Muscle of arm (tissue), 14 donors: Measurements from ENCODE around the gene ARHGAP21. TPM values are rescaled to one million over a fixed set of nuclear protein-coding genes. Genes with fewer than 3 reads are reported as not detected.
"Not testable (repeated sequence)": the region's sequence is repeated elsewhere in the genome, so short reads cannot be mapped to it uniquely, and the experiment has no call there.

Experiments
- DNase-seq: peaks from one replicate; pipeline ENCODE4 v3.0.0-alpha.2; 2013
- long read RNA-seq, 11 donors: transcript quantifications; one replicate each; lab custom pipeline, GENCODE V29; 2026
- polyA plus RNA-seq, 12 donors: library from polyadenylated mRNA; unstranded; fragments of 120-200 nt; gene quantifications; one replicate each; pipeline ENCODE4 v1.2.1, GENCODE V29; 2013; ENCODE audit not compliant: insufficient read length in 12 of 12

The ARHGAP21 gene
- polyA plus RNA-seq: 100 to 1,000 TPM in 1 of 12 donors, 10 to 100 TPM in 10, not detected in 1; 49.2 to 127 (median 77.3) TPM
- long read RNA-seq, donor 1, transcript ARHGAP21-212 (2 exons, 959 nt): major isoform, 5 of 14 reads
- long read RNA-seq, donor 1, partial matches to known transcripts: 8 of 14 reads
- long read RNA-seq, donor 1, other reads (novel, unspliced or antisense): 0 of 14 reads
- long read RNA-seq, donor 2, full-length matches to known transcripts: 2 of 2 reads
- long read RNA-seq, donor 2, partial matches to known transcripts: 0 of 2 reads
- long read RNA-seq, donor 2, other reads (novel, unspliced or antisense): 0 of 2 reads
- long read RNA-seq, donor 3, full-length matches to known transcripts: 1 of 1 reads
- long read RNA-seq, donor 3, partial matches to known transcripts: 0 of 1 reads
- long read RNA-seq, donor 3, other reads (novel, unspliced or antisense): 0 of 1 reads
- long read RNA-seq, donor 4, partial matches to known transcripts: 5 of 6 reads
- long read RNA-seq, donor 4, other reads (novel, unspliced or antisense): 0 of 6 reads
- long read RNA-seq, donor 5: 0 reads
- long read RNA-seq, donor 6: 0 reads
- long read RNA-seq, donor 7, full-length matches to known transcripts: 2 of 2 reads
- long read RNA-seq, donor 7, partial matches to known transcripts: 0 of 2 reads
- long read RNA-seq, donor 7, other reads (novel, unspliced or antisense): 0 of 2 reads
- long read RNA-seq, donor 8: 0 reads
- long read RNA-seq, donor 9, partial matches to known transcripts: 0 of 2 reads
- long read RNA-seq, donor 9, other reads (novel, unspliced or antisense): 0 of 2 reads
- long read RNA-seq, donor 10, full-length matches to known transcripts: 5 of 11 reads
- long read RNA-seq, donor 10, partial matches to known transcripts: 6 of 11 reads
- long read RNA-seq, donor 10, other reads (novel, unspliced or antisense): 0 of 11 reads
- long read RNA-seq, donor 11, partial matches to known transcripts: 0 of 2 reads
- long read RNA-seq, donor 11, other reads (novel, unspliced or antisense): 0 of 2 reads

DNA sequence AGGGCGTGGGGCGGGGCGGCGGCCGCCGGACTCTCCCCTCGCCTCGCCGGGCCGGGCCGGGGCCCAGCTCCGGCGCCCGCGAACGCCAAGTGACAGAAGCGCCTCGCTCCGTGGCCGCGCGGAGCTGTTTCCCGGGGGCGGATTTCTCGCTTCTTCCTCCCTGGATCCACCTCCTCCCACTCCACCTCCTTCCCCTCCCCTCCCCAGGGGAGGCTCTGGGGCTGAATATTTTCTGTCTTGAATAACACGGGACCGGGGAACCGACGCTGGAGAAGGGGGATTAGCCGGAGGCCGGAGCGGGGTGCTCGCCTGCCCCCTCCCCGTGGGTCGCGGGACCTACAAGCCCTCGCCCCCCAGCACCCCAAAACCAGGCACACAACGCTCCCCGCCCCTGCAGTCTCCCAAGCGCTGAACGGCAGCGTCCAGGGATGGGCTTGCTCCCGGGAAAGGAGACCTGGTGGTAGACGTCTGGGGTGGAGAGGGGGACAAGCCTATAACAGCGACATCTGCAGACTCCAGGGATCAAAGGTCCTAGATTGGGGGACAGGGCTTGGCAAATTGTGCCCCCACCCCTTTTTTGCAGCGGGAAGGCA, at the start of gene ARHGAP21:
Gene ARHGAP21, minus strand, starts transcription at position 100 of the 593 bp plus-strand sequence. CDS start 1,988 bp downstream, outside the sequence.
- peak; percentile 90 for DNase-seq

- peak; percentile 61 for DNase-seq
These were observed 48.4 kb upstream of the ARHGAP21 start for GRCh38 chr10:24771943-24772694.

GRCh38 chr10:24764991-24765390, 41.3 kb upstream of the ARHGAP21 start:
- DNase-seq: not testable (repeated sequence)

GRCh38 chr10:24762966-24763623, 39.4 kb upstream of the ARHGAP21 start:
- DNase-seq: no peak

DNA sequence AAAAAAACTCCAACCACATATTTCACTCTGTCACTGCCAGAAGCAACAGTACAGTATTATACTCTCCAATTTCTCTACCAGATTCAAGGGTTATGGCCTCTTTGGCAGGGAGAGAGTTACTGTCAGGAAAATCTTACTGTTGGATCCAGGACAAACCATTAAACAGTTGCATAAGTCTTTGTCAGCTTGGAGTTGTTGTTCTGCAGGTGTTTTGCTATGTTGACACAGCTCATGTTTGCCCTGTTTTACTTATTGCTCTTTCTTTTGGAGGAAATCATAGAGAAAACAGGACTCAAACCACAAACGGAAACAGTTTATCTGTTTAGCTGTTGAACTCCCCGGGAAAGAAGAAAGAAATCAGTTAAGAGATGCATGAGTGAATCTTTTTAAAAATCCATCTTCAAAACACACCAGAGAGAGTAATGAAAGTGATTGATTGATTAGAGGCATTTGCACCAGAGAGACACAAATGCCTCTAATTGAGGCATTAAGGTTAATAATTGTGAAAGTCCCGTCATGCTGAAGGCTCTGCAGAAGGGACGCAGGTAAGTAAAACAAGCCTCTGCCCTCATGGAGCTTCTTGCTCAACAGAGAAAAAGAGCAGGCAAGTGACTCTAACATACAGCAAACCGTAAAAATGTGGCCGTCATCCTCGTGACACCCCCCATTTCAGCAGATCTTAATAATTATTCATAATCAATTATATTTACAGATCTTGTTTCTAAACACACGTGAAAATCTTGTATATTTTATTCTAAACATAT, 38.7 kb upstream of the ARHGAP21 start:
- DNase-seq: no peak

- no peak for DNase-seq
These were observed 36.0 kb upstream of the ARHGAP21 start for GRCh38 chr10:24759672-24760071.

GRCh38 chr10:24758254-24758653, 34.6 kb upstream of the ARHGAP21 start:
- DNase-seq: not testable (repeated sequence)

GRCh38 chr10:24756283-24756682, 32.6 kb upstream of the ARHGAP21 start:
- no peak for DNase-seq

- no peak for DNase-seq
These were observed 28.0 kb upstream of the ARHGAP21 start for GRCh38 chr10:24751716-24752115.

- no peak for DNase-seq
These were observed 27.0 kb upstream of the ARHGAP21 start for GRCh38 chr10:24750695-24751094.

GRCh38 chr10:24748214-24748613, 24.5 kb upstream of the ARHGAP21 start:
- no peak for DNase-seq

DNA sequence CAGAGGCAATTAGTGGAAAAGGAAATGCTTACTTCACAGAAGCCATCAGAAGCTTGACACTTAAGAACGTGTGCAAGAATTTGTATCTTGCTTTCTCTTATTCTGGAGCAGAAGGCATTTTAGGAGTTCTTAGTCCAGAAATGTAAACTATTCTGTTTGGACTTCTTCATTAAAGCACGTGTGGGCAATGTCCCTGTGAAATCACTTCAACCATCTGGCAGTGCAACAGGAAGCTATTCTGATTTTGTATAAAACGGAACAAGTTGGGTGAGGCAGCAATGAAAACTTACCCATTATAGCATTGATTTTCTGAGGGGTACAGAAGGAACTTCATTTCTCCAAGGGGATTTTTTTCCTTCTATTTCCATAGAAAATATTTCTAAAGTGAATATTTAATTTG, 21.3 kb upstream of the ARHGAP21 start:
- DNase-seq: no peak

DNA sequence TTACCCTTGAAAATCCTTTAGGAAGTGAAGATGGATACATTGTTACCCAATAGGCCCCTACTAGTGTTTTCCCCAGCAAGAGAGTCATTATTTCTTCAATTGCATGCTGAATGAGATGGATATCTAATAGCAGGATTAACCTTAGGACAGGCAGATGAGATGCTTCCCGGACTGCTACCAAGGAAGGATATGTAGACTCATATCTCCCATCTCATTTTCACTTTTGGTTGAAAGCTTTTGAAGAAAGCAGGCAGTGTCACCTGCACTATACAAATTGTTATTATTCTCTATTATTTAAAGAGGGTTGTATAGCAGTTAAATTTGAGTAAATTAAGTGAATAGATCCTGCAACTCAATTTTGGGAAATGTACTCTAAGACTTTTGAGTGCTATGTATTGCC, 17.0 kb upstream of the ARHGAP21 start:
- no peak for DNase-seq

GRCh38 chr10:24737001-24737400, 13.3 kb upstream of the ARHGAP21 start:
- no peak for DNase-seq

- DNase-seq: no peak
These were observed 8.3 kb upstream of the ARHGAP21 start for GRCh38 chr10:24731942-24732341.

GRCh38 chr10:24730811-24731210, 7.1 kb upstream of the ARHGAP21 start:
- DNase-seq: no peak

- no peak for DNase-seq
These were observed 4.1 kb upstream of the ARHGAP21 start for GRCh38 chr10:24727786-24728185.

- no peak for DNase-seq
These were observed 2.9 kb upstream of the ARHGAP21 start for GRCh38 chr10:24726626-24727025.

GRCh38 chr10:24726029-24726428, 2.3 kb upstream of the ARHGAP21 start:
- not testable (repeated sequence) for DNase-seq
